ELR (cell line): ENCODE data around the gene LUC7L3.

Experiments used
- DNase-seq: peaks from one replicate; pipeline ENCODE4 v3.0.0-alpha.2; 2015; ENCODE audit warnings: low read depth

LUC7L3 gene

DNA sequence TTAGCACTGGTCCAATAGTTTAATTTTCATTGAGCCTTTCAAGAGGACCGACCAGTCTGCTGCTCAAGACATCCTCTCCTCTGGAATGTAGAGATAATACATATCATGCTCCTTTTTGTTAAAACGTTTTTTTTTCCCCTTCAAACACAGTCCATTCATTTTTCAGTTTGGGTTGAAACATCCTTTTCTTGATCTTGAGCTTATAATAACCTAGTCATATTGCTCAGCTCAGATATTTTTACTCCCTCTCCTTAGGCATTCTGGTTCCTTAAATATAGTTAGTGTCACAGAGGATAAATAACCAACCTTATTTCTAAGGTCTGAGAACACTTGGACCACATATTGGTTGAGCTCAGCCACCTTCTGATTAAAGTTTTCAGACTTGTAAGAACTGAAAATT, 35.1 kb downstream of the LUC7L3 start:
- DNase-seq, result no peak

DNA sequence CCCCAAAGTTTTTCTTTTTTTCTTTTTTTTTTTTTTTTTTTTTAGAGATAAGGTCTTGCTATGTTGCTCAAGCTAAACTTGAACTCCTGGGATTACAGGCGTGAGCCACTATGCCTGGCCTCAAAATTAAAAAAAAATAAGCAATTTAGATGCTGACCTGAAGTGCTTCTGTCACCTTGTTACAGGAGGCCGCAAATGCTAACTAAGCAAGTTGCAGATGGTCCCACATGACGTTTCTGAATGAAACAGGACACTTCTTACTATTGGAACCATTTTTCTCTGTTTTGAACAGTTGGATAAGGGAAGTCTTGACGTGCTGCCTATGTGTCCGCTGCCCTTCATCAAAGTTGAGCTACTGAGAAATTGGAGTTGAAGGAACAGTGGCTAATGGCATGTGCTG, 39.1 kb downstream of the LUC7L3 start:
- no peak for DNase-seq

DNA sequence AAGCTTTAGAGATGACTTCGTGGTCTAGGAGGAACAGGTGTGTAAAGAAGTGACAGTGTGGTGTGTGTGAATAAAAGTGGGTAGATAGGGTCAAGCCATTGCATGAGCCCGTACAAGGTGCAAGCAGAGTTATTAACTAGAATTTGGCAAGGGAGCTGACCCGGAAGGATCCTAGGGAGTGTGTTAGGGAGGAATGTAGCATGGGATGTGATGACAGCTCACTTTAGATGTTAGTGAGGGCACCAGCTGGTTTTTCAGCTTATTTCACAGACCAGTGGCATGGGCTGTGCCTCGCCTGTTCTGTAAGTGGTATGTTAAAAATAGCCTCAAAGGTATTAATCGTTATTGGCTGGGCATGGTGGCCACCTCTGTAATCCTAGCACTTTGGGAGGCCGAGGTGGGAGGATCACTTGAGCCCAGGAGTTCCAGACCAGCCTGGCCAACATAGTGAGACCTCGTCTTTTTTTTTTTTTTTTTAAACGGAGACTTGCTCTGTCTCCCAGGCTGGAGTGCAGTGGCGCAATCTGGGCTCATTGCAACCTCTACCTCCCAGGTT, 39.7 kb downstream of the LUC7L3 start:
- DNase-seq, result no peak

DNA sequence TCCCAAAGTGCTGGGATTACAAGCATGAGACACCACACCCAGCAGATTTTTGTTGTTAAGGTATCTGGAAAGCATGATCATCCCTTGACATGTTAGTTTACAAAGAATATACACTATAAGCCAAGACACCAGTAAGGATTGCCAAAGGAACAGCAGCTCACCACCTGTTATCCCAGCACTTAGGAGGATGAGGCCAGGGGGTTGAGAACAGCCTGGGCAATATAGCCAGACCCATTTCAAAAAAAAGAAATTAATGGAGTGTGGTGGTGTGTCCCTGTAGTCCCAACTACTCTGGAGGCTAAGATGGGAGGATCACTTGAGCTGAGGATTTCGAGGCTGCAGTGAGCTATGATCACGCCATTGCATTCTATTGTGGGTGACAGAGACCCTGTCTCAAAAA, 42.8 kb downstream of the LUC7L3 start:
- no peak for DNase-seq

DNA sequence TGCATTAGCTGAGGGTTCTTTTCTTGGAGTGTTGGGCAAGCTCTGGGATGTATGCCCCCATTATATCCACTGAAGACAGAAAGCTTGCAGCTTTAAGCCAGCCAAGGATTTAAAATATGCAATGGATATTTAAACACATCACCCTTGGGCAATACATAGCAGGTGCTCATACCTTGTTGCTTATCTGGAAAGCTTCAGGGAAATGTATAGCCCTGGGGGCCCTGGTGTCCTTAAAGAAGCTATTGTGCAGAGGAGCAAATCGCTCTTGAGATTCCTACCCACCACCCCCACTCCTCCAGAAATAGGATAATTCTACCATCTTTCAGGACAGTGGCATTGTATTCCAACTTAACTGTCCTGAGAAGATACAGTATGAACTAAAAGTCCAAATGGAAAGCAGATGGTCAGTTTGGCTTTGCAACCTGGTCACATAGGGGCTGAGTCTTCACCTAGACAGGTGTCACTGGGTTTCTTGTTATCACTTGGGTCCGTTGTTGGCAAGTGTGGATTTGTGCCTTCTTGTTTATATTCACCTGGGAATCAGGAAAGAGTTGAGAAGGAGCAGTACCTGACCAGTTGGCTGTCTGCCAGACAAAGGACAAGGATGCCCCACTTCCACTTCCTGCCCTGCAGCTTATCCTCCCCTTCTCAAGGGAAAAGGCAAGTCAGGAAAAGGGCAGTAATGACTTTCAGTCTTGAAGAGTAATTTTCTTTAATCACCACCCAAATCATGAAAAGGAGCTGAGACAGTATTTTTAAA, 44.5 kb downstream of the LUC7L3 start:
- DNase-seq, result no peak

DNA sequence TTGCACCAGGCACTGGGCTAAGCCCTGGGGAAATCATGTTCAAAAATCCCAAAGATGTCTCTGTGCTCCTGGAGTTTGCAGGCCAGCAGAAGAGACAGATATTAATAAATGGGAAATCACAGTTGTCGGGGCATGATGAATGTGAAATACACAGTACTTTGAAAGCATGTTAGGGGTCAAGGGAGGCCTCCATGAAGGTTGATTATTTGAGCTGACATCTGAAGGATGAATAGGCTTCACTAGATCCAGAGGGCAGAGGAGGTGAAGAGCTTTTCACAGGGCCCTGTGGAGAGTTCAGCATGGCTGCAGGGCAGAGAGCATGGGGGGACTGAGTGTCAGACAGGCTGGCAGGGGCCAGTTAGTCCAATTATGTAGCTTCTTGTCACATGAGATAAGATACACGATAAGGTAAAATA, 45.3 kb downstream of the LUC7L3 start:
- no peak for DNase-seq

DNA sequence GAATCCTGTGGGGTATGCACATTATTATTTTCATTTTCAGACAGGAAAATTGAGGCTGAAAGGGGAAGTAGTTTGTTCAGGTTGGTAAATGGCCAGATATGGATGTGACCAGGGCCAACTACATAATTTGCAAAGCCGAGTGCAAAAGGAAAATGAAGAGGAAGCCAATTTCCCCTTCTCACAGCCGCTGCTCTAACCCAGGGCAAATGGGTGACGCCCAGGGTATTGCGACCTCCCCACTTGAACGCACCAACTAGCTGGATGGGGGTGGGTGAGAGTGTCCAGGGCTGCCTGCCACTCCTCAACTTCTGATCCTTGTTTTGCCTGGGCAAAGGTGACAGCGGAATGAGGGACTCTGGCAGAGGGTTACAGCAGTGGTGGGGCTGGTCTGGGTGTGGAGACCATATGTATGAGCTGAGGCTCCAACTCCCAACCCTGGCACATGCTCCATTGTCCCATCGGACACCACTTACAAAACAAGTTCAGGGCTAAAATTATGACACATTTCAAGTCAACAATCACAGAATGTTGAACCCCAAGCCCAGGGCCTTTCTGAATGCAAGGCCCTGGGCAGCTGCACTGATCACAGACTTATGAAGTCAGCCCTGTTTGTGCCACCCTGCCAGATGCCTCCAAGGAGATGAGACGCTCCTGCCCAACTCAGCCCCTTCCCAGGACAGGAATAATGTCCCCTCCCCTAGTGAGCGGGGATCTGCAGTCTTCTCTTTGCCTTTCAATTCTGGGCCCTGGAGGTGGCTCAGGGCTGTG, 46.2 kb downstream of the LUC7L3 start:
- DNase-seq, result no peak

DNA sequence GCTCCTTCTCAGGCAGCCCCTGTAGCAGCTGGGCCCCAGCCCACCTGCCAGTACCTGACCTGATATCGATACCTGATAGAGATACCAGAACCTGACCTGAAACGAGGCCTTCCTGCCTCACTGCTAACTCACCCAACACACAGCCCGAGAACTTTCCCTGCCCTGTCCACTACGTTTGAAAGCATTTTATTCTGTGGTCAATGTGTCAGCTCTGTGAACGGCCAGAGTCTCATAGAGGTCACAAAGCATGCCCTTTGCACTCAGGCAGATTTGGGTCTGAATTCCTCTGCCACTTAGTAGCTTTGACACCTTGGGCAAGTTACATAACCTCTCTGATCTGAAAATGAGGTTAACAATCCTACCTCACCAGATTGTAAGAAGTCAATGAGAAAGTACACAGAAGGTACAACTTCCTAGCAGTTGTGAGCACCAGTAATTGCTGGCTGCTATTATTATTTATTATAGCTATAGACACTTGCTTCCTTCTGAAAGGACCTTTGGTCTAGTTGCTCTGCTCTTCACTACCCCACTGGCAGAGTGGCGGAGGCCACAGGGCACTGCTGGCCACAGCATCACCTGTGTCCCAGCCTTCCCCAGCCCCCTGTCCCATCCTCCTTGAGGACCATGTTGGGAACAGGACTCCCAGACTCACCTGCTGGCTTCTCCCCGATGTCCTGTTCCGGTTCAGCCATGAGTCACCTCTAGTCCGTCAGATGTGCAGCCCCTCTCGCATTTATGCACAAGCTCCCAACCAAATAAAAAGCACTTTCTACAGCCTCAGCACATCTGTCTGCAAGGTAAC, 47.0 kb downstream of the LUC7L3 start:
- DNase-seq, result peak; percentile 64

DNA sequence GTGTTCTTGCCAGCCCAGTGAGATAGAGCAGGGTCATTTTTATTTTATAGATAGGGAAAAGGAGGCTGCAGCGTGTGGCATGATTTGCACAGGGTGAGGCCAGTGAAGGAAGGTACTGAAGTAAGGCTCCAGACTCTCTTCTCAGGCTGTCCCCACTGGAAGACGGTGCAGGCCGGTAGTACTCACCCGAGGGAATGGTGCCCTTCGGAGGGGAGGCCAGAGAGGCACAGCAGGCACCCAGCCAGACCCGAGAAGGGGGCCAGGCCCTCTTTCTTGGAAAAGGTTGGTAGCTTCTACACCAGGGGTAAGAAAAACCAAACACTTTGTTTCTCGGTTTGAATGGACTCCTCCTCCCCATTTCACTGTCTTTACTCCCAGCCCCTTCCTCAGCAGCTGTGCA, 47.6 kb downstream of the LUC7L3 start:
- no peak for DNase-seq

DNA sequence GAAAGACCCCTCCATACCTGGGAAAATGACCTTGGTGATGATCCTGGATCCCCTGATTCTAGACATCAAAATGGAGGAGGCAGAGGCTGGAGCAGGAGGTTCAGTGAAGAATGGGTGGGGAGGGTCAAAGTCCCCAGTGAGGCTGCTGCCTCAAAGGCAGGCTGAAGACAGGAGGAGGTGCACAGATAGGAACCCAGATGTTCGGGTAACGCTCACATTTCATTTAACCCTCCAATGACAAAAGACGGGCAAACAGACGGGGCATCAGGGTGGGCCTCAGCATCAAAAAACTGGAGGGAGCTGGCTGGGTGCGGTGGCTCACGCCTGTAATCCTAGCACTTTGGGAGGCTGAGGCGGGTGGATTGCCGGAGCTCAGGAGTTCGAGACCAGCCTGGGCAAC, 48.0 kb downstream of the LUC7L3 start, which contains the start of gene ANKRD40CL:
Gene ANKRD40CL (minus strand): TSS at position 73 of the 400 bp plus-strand sequence. CDS start 605 bp downstream, outside the sequence.
- no peak for DNase-seq

DNA sequence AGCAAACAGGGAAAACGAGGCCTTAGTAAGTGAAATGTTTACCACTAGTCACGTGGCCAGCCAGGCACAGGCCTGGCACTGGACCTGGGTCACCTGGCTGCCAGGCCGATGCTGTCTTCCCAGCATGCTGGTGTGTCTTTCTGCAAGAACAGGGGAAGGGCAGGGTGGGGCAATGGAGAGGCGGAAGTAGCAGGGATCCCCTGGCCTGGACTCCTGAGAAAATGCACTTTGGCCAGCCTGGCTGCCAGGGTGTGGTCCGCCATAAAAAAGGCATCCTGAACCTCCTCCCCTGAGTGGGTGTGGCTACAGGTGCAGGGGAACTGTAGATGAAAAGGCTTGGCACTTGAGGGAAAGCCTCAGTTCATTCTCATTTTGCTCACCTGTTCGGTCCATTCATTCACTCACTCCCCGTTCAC, 49.0 kb downstream of the LUC7L3 start:
- DNase-seq, result no peak

DNA sequence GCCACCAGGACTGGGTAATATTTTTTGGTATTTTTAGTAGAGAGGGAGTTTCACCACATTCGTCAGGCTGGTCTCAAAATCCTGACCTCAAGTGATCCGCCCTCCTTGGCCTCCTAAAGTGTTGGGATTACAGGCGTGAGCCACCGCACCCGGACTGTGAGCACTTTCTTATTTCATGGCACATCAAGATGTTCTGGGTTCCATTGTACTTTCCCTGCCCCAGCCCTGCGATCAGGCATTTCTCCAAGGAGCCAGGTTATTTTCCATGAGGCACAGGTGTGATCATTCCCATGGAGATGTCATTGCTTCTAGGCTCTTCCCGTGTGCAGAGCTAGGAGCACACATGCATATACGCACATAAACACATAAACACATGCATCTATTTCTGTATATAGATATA, 50.5 kb downstream of the LUC7L3 start:
- no peak for DNase-seq

DNA sequence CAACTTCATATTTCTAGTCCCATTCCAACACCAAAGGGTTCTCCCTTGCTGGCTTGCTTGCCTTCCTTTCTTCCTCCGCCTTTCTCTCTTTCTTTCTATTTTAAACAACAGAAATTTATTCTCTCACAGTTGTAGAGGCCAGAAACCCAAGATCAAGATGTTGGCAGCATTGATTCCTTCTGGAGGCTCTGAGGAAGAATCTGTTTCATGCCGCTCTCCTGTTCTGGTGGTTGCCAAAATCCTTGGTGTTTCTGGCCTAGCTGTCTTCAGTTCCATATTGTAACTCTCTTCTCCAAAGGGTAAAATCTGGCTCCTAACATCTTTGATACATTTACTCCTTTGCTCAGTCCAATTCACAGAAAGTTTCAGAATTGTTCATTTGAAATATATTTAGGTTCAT, 50.9 kb downstream of the LUC7L3 start:
- DNase-seq, result no peak

DNA sequence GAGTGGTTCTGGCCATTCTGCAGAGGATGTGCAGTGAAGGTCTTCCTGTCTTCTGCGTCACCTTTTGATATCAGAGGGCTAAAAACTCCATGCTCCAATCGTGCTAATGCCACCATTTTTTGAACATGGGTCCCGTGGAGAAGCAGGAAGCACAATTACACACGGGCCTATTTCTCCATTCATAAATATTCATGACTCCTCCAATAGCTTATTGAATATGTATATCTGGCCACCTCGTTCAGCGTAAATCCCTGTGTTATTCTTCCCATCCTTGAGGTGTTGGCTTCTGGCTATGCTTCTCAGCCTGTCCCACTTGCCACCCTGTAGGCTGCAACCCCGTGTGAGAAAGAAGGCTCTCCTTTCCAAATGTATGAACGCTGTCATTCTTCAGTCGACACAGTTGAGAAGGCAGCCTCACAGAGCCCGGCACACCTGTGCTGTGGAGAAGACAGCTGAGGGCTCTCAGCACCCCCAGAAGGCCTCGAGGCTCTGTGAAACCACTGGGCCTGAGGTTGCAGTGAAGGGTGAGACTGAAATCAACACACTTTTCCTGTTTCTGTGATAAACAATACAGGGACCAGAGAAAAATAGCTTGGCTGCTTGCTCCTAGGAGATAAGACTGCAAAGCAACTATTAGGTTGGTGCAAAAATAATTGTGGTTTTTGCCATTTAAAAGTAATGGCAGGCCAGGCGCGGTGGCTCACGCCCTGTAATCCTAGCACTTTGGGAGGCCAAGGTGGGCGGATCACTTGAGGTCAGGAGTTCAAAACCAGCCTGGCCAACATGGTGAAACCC, 52.8 kb downstream of the LUC7L3 start:
- DNase-seq, result no peak

DNA sequence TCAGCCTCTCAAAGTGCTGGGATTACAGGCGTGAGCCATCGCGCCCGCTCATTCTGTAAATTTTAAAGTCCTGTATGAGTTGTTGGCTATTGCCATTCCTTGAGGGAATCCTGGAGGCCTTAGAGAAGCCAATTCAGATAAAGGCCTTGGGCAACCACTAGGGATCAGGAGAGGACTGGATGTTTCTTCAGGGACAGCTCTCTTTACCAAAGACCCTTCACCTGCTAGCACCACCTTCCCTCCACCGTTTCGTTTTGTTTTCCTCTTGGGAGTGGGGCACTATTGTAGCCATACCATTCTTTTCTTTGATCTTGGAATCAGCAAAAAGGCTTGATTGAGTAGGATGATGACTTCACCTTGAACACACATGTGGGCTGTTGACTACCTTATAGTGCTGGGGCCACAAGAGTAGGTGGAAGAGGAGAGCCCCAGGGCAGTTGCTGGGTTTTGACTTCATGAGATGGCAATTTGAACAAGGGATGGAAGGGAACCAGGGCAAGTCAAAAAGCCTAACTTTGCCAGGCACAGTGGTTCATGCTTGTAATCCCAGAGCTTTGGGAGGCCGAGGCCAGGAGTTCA, 54.9 kb downstream of the LUC7L3 start:
- no peak for DNase-seq

DNA sequence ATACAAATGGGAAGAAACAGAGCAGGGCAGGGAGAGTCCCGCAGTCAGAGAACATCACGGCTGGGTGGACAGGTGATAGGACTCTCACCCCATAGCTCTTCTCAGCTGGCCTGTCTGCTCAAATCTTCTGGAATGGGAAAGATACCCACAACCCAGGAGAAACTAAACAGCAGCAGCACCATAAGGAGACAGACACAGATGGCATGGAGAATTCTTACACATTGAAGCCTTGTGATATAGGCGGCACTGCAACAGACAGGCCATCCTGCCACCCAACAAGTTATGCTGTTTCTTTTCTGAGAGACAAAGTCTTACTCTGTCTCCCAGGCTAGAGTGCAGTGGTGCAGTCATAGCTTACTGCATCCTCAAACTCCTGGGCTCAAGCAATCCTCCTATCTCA, 56.5 kb downstream of the LUC7L3 start:
- no peak for DNase-seq

DNA sequence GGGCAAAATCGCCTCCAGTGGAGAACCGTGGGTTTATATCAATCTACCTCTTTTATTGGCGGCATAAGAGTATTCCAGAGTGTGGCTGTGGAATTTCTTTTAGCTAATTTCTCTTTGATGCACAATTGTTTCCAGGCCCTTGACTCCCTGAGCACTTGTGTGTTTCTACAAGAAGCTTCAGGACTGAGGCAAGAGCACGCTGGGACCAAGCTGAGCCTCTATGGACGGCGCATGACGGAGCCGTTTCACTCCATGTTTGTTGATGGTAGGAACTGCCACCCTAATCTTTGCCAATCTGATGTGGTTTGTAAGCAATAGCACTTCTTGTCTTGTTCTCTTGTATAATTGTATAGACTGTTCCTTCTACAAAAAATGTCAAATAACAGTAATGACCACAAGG, 59.1 kb downstream of the LUC7L3 start:
- DNase-seq, result no peak

DNA sequence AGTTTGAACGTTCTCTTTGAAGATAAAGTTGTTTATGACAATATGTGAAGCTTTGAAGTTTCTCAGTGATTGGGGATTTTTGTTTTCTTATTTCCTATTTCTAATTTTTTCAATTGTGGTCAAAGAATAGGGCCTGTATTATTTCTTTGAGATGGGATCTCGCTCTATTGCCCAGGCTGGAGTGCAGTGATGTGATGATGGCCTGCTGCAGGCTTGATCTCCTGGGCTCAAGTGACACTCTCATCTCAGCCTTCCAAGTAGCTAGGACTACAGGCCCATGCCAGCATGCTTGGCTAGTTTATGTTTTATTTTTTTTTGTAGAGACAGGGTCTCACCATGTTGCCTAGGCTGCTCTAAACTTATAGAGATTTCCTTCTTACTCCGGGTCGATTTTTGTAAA, 59.6 kb downstream of the LUC7L3 start:
- DNase-seq, result no peak

DNA sequence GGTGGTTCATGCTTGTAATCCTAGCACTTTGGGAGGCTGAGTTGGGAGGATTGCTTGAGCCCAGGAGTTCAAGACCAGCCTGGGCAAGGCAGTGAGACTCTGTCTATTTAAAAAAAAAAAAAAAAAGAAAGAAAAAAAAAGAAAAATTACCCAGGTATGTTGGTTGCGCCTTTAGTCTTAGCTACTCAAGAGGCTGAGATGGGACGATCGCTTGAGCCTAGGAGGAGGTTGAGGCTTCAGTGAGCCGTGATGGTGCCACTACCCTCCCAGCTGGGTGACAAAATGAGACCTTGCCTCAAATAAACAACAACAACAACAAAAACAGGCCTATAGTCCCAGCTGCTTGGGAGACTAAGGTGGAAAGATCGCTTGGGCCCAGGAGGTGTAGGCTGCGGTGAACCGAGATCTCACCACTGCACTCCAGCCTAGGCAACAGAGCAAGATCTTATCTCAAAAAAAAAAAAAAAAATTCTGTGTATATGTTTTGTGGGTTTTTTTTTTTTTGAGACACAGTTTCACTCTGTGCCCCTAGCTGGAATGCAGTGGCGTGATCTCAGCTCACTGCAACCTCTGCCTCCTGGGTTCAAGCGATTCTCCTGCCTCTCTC, 60.4 kb downstream of the LUC7L3 start:
- DNase-seq, result no peak

DNA sequence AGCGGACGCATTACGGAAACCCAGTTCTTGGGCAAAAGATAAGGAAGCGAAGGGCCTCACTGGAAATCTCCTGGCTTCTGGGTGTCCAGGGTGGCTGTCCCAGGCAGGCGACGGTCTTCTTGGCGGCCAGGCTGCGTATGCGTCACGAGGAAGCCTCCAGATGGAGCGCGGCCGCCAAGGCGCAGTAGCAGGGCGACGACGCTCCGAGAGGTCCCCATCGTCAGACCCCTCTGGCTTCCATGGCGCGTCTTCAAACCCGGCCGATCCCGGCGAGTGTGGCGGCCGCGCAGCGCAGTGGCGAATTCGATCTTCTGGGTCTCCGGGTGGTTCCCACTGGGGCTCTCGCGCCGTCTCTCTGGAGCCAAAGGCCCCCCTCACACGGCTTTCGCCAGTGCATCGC, 61.8 kb downstream of the LUC7L3 start:
- no peak for DNase-seq

DNA sequence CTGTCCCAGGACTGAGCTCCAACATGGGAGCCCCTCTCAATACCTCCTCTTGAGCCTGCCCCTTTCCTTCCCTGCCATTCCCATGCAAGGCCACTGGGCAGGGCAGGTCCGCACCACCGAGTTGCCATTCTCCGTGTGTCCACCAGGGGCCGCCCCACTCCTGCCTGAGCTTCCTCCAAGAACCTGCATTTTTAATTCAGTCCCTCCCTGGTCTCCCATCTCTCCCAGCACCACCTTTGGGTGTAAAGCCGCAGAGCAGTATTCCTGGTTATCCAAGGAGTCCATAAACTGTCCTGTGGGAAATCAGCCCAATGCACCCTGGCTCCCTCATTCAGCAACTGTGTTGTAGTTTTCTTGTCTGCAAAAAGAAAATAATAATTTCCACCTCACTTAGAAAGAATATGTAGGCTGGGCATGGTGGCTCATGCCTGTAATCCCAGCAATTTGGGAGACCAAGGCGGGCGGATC, 63.8 kb downstream of the LUC7L3 start:
- DNase-seq, result peak; percentile 90
